Fibroblast of skin of left biceps (primary cell): ENCODE results near the gene PLBD2.

Experiments used
- DNase-seq, 2 experiments: peaks; one replicate each; pipeline ENCODE4 v3.0.0-alpha.2; 2013; ENCODE audit warnings: low read depth in 2 of 2

PLBD2 gene

GRCh38 chr12:113396200-113396599 lies 37.8 kb downstream of the PLBD2 start:
- DNase-seq: no peak

GRCh38 chr12:113396828-113397496 lies 38.6 kb downstream of the PLBD2 start:
- DNase-seq: no peak

- no peak for DNase-seq
These were observed 39.3 kb downstream of the PLBD2 start for GRCh38 chr12:113397497-113398197.

DNA sequence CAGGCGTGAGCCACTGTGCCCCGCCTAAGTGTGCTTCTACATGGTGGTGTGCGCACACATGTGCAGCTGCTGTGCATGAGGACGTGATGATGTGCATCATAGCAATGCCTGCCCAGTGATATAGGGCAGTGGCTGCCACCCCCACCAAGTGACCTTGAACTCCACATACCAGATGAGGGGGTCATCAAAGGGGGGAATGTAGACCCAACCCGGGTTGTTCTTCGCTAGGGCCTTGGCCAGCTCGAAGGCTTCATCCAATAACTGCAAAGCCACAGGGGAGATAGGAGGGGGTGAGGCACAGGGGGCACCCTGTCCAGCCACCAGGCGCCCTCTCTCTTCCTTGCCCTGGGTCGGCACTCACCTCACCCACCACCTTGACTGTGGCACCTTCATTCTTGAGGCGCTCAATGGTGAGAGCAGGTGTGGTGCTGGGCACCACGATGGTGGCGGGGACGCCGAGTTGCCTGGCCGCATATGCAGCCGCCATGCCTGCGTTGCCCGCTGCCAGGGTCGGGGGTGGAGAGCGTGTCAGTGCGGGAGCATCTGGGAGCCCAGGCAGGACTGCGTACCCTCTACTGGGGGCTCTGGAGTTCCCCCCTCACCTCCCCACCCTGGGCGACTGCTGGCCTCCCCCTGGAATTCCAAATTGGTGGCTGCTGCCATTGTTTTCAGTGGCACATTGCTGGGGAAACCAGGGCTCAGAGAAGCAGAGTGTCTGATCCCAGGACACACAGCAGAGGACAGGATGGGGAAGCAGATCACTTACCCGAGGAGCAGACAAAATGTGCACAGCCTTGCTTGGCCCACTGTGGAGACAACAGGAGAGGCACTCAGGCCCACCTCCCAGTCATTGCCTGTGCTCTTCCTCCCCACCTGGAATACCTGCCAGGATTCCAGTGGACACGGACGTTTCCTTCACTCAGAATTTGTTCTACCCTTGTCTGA lies 40.2 kb downstream of the PLBD2 start:
- DNase-seq: no peak

- no peak for DNase-seq
These were observed 41.1 kb downstream of the PLBD2 start for GRCh38 chr12:113399490-113399889.

- DNase-seq: no peak
These were observed 42.0 kb downstream of the PLBD2 start for GRCh38 chr12:113400362-113400761.

- DNase-seq: no peak
These were observed 42.9 kb downstream of the PLBD2 start for GRCh38 chr12:113401066-113402000.

DNA sequence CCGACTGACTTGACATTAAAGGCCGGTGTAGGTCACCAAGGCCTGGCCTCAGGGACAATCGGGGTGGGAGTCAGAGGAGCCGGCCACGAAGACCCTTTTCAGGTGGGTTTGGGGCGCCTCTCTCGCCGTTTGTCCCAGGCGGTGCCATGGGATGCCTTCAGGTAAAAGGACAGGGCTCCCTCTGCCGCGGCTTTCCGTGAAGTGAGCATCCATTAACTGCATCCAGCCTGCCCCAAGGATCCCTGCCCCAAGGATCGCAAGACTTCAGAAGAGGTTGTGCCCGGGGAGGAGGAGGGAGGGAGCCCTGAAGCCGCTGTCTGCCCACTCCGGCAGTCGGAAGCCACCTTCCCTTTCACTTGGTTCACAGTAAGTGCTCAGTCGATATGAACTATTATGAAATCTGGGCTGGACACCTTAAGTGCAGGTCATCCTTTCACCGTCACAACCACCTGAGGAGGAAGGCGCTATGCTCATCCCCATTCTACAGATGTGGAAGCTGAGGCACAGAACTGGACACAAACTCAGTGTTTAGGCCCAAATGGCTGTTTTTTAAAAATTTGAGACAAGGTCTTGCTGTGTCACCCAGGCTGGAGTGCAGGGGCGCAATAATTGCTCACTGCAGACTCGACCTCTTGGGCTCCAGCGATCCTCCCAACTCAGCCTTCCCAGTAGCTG lies 44.3 kb downstream of the PLBD2 start:
- DNase-seq: no peak

DNA sequence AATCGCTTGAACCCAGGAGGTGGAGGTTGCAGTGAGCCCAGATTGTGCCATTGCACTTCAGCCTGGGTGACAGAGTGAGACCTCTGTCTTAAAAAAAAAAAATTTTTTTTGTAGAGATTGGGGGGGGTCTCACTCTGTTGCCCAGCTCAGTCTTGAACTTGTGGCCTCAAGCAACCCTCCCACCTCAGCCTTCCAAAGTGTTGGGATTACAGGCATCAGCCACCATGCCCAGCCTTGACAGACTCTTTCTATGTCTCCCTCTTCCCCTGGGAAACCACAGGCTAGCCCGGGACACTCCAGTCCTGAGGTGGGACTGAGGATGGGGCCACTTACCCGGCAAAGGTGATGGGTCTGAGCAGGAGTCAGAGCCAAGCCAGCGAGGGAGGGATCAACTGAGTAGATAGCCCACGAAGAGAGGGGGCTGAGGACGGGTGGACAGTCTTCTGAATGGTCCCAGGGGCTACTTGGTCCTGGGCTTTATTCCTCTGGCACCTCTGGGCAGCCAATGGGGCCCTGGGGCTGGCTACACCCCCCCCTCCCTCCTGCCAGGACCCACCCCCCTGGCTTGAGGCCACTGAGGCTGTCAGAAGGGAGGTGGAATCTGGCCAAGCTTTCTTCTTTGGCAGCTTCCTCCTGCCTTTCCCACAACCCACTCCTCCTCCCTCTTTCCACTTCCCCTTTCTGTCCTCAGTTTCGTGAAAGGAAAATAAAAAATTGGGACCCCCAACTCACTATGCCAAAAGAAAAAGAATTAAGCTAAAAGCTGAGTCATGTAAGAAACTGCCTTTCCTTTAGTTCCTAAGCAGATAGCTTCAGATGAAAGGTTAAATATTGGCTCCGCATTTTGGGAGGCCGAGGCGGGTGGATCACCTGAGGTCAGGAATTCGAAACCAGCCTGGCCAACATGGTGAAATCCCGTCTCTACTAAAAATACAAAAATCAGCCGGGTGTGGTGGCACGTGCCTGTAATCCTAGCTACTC lies 45.3 kb downstream of the PLBD2 start, which contains the start of gene SDS:
Gene SDS, minus strand, starts transcription at position 453 of the 981 bp plus-strand sequence. CDS start 4,179 bp downstream, outside the sequence.
- DNase-seq: no peak

GRCh38 chr12:113405694-113406093 lies 47.3 kb downstream of the PLBD2 start:
- DNase-seq: no peak

DNA sequence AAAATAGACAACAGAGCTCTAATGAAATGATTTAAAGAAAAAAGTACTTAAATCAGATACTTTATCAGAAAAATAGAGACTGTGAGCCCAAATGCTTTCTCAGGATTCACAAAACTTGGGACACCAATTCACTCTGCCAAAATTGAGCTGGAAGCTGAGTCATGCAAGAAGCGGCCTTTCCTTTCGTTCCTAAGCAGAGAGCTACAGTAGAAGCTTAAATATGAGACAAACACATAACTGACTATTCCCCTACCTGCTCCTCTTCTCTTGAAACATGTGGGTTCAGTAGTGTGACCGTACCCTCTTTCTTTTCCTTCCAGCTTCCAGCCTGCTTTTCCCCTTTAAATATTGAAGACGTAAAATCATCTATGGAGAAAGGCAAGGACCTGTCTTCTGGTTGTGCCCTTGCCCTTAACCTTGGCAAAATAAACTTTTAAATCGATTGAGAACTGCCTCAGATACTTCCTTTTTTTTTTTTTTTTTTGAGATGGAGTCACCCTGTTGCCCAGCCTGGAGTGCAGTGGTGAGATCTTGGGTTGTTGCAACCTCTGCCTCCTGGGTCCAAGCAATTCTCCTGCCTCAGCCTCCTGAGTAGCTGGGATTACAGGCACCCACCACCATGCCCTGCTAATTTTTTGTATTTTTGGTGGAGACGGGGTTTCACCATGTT lies 49.7 kb downstream of the PLBD2 start:
- no peak for DNase-seq

GRCh38 chr12:113408756-113409298 lies 50.4 kb downstream of the PLBD2 start:
- no peak for DNase-seq

DNA sequence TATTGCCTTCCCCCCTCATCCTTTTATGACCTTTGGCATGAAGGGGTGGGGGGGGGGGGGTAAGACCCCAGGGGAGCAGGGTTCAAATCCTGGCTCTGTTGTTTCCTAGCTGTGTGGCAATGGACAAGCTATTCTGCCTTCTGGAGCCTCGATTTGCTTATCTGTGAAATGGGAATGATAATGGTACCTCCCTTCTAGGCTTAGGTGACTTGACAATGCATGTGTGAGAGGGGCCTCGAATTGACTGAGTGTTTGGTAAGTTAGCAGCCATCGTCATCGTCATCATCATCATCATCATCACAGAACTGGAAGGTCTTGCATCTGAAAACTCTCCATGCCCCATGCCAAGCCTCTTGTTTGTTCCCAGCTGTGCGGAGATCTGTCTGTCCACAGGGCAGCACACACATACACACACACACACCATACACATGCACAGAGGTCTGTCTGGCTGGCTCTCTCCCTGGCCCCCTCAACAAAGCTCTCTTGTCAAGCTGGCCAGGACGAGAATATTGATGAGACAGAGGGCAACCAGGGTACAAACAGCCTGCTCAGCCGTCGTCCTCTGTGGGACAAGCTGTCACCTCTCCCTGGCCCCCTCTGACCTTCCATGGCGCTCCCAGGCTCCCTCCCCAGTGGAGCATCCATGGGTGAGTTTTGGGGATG lies 51.2 kb downstream of the PLBD2 start:
- no peak for DNase-seq

DNA sequence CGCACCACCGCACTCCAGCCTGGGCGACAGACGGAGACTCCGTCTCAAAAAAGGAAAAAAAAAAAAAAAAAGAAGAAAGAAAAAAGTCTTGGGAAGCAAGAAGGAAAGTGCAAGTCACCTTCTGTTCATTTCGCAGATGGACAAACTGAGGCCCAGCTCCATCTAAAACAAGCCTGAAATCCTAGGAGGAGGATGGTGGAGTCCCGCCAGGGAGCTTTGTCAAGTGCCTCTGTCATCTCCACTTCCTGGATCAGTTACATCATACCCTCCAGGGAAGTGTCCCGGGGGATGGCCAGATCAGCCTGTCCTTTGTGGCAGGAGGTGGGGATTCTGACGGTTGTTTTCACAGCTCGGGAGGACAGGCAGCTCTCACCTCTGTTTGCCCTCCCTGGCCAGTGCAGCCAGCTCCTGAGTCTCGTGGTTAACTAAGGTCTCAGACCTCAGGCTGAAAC lies 55.1 kb downstream of the PLBD2 start:
- no peak for DNase-seq

DNA sequence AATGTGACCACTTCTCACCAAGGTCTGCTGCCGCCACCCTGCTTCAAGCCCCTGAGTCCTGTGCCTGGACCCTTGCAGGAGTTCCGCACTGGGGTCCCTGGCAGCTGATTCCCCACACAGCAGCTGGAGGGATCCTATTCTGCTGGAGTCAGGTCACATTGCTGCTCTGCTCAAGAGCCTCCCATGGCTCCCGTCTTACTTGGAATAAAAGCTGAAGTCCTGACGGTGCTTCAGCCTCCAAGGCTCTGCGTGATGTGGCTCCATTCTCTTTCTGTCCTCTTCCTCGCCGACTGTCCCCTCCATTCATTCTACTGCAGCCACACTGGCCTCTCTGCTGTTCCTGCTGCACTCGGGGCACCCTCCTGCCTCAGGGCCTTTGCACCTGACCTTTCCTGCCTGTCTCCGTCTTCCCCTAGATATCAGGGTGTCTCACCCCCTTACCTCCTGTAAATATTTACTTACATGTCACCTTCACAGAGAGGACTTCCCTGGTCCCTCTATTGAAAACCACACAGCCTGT lies 56.2 kb downstream of the PLBD2 start:
- DNase-seq: no peak

GRCh38 chr12:113416091-113416754 lies 57.8 kb downstream of the PLBD2 start:
- no peak for DNase-seq
